GM12891 (cell line): ENCODE results near the gene B3GALNT2.

Source experiments
- PAX5 ChIP-seq: IDR thresholded peaks from 2 replicates; pipeline ENCODE4 v1.6.1; 2011; ENCODE audit warnings: low read length, moderate library complexity, mild to moderate bottlenecking; ENCODE audit not compliant: insufficient read depth, severe bottlenecking
- POLR2A ChIP-seq: IDR thresholded peaks from 2 replicates; pipeline ENCODE4 v1.6.1; 2011; ENCODE audit warnings: low read depth, low read length, control low read depth
- POLR2AphosphoS5 ChIP-seq: IDR thresholded peaks from 2 replicates; pipeline ENCODE4 v1.6.1; 2011; ENCODE audit warnings: low read depth, low read length, control low read depth
- POU2F2 ChIP-seq: IDR thresholded peaks from 2 replicates; pipeline ENCODE4 v1.6.1; 2011; ENCODE audit warnings: low read depth, mild to moderate bottlenecking, control low read depth, low read length, moderate library complexity
- SPI1 ChIP-seq: IDR thresholded peaks from 2 replicates; pipeline ENCODE4 v1.6.1; 2011; ENCODE audit warnings: low read depth, low read length, control low read depth
- TAF1 ChIP-seq: IDR thresholded peaks from 2 replicates; pipeline ENCODE4 v1.6.1; 2011; ENCODE audit warnings: low read depth, low read length, control low read depth

DNA sequence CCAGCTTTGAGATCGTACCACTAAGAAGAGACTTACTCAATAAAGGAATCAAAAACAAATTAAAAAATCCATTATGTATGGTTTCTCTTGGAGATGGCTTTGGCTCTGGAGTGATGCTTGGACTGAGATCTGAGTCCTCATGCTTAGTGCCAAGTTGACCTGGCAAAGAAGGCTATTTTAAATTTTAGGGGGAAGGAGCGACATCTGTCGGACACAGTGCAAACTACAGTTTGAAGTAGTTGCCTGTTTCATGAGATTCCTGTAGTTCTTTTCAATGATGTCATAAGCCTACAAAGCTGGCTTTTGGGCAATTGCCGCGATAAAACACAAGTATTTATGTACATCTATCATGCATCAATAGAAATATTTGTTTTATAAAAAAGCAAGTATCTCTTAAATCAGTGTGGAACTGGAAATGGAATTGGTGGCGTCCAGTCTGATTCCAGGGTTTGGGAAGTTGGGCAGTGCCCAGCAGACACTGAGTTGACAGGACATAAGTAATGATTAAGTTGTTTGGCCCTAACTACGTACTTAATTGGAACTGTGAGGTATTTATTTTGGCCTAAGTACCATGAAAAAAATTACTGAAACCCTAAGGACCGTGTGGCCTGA lies 87.1 kb downstream of the B3GALNT2 start:
- no peak for TF ChIP-seq POLR2A
- no peak for TF ChIP-seq SPI1
- TF ChIP-seq POLR2AphosphoS5 = no peak
- TF ChIP-seq TAF1 = no peak
- TF ChIP-seq PAX5 = no peak
- TF ChIP-seq POU2F2 = no peak
